PC-9 (cell line): ENCODE measurements around the gene SOX18. TPM values are rescaled to one million over a fixed set of nuclear protein-coding genes. Genes with fewer than 3 reads are reported as not detected.

Source experiments
- BruUV-seq: library from RNA; stranded (reverse); fragments of 400-500 nt; replicated peaks from 2 replicates; lab custom pipeline; 2021; lab: Mats Ljungman, UMichigan
- CTCF ChIA-PET: fragments of 300-600 bp; sonication (Branson Sonifier 250); formaldehyde crosslinking; loops from one replicate; lab custom pipeline; 2022; ENCODE audit warnings: antibody characterized with exemption; lab: Charles Lee
- POLR2A ChIA-PET: fragments of 300-600 bp; sonication (Branson Sonifier 250); formaldehyde crosslinking; loops from one replicate; lab custom pipeline; 2022; ENCODE audit warnings: antibody characterized with exemption; ENCODE audit not compliant: unreplicated experiment; lab: Charles Lee
- DNase-seq, 2 experiments: peaks; one replicate each; pipeline versions ENCODE4 v3.0.0 to v3.0.0-alpha.2; 2015 to 2022; ENCODE audit warnings: mixed read lengths in 1 of 2
- H2AFZ ChIP-seq: fragments of 200-600 bp; sonication (generic); 2 replicates; pipeline ENCODE4 v1.8.1; 2017; ENCODE audit warnings: antibody characterized with exemption
- H3F3A ChIP-seq: fragments of 200-600 bp; sonication (generic); 2 replicates; pipeline ENCODE4 v1.8.1; 2017; ENCODE audit warnings: antibody characterized with exemption, mild to moderate bottlenecking, low read depth; ENCODE audit not compliant: insufficient read depth
- H3K27ac ChIP-seq: fragments of 200-600 bp; sonication (generic); 2 replicates; pipeline ENCODE4 v1.6.1; 2016; ENCODE audit warnings: mixed run types
- H3K27me3 ChIP-seq: fragments of 200-600 bp; sonication (generic); 2 replicates; pipeline ENCODE4 v1.6.1; 2016; ENCODE audit warnings: low read depth, mixed run types; ENCODE audit not compliant: insufficient read depth
- H3K36me3 ChIP-seq: fragments of 200-600 bp; sonication (generic); 2 replicates; pipeline ENCODE4 v1.6.1; 2016; ENCODE audit warnings: low read depth, mixed run types
- H3K4me1 ChIP-seq: fragments of 200-600 bp; sonication (generic); replicated peaks from 2 replicates; pipeline ENCODE4 v1.6.1; 2016; ENCODE audit warnings: mixed run types; ENCODE audit not compliant: insufficient read depth
- H3K4me2 ChIP-seq: fragments of 200-600 bp; sonication (generic); 2 replicates; pipeline ENCODE4 v1.6.1; 2017; ENCODE audit warnings: mixed run types
- H3K4me3 ChIP-seq: fragments of 200-600 bp; sonication (generic); 2 replicates; pipeline ENCODE4 v1.6.1; 2016; ENCODE audit warnings: mixed run types
- H3K79me2 ChIP-seq: fragments of 200-600 bp; sonication (generic); 2 replicates; pipeline ENCODE4 v1.6.1; 2017; ENCODE audit warnings: low read depth, mixed run types
- H3K9me2 ChIP-seq: fragments of 200-600 bp; sonication (generic); 2 replicates; pipeline ENCODE4 v1.8.1; 2017; ENCODE audit warnings: mild to moderate bottlenecking; ENCODE audit not compliant: insufficient read depth
- H3K9me3 ChIP-seq: fragments of 200-600 bp; sonication (generic); 2 replicates; pipeline ENCODE4 v1.8.1; 2016; ENCODE audit warnings: low read depth; ENCODE audit not compliant: insufficient read depth
- H4K20me1 ChIP-seq: fragments of 200-600 bp; sonication (generic); 2 replicates; pipeline ENCODE4 v1.8.1; 2017; ENCODE audit not compliant: insufficient read depth
- CTCF ChIP-seq: fragments of 200-600 bp; sonication (generic); conservative IDR thresholded peaks from 2 replicates; pipeline ENCODE4 v1.6.1; 2017; ENCODE audit warnings: mixed run types, antibody characterized with exemption, mild to moderate bottlenecking, moderate library complexity
- EZH2 ChIP-seq: fragments of 200-600 bp; sonication (generic); IDR thresholded peaks from 2 replicates; pipeline ENCODE4 v1.8.0; 2017; ENCODE audit warnings: antibody characterized with exemption, low read depth
- intact Hi-C: fragments of 100-400 bp; cut with micrococcal nuclease; formaldehyde crosslinking; loops from one replicate; pipeline ENCODE4 v1.10.0; 2022; ENCODE audit not compliant: unreplicated experiment
- total RNA-seq: library from RNA; stranded (reverse); gene quantifications from 2 replicates; pipeline ENCODE4 v1.2.3, GENCODE V29; 2021

Gene SOX18
- total RNA-seq, 1 experiment from 2014 or later, result not detected

GRCh38 chr20:64027981-64028685 is 21.3 kb downstream of the SOX18 start:
- Histone ChIP-seq H3K9me3 (no peaks in the 10 kb centered on the region), H3K4me1 (no peaks in the 10 kb centered on the region), H3K4me2 (no peak overlapping the region), H3K36me3 (peaks cover 16% of the 10 kb centered on the region), H3K4me3 (no peak overlapping the region), H3K79me2 (no peaks in the 10 kb centered on the region), H3K27me3 (no peaks in the 10 kb centered on the region), H3K9me2 (no peaks in the 10 kb centered on the region), H3K27ac (no peak overlapping the region), H2AFZ (no peak overlapping the region), H4K20me1 (peaks cover 22% of the 10 kb centered on the region), H3F3A (no peaks in the 10 kb centered on the region)
- no peak for DNase-seq
- intact Hi-C loops, result no loop called here
- no TSS peak for BruUV-seq
- no peak for TF ChIP-seq EZH2
- ChIA-PET POLR2A (no interaction called here), CTCF (no interaction called here)

GRCh38 chr20:64025826-64026412 is 23.5 kb downstream of the SOX18 start:
- no TSS peak for BruUV-seq
- H2AFZ ChIP-seq, result no peak overlapping the region
- H3K79me2 ChIP-seq, result no peaks in the 10 kb centered on the region
- DNase-seq, result no peak
- TF ChIP-seq CTCF, result no peak
- TF ChIP-seq EZH2, result no peak
- ChIA-PET POLR2A (no interaction called here), CTCF (interaction anchor here (0.6 kb wide), 1 partner anchor 20 kb away, joined by 3 read pairs; no protein-coding TSS in a partner anchor)
- no peaks in the 10 kb centered on the region for H3K9me3 ChIP-seq
- H3K4me3 ChIP-seq, result no peak overlapping the region
- no peak overlapping the region for H3K27ac ChIP-seq
- no peaks in the 10 kb centered on the region for H3K4me1 ChIP-seq
- H3K9me2 ChIP-seq, result no peaks in the 10 kb centered on the region
- peaks cover 22% of the 10 kb centered on the region for H3K36me3 ChIP-seq
- no peaks in the 10 kb centered on the region for H3K27me3 ChIP-seq
- H3F3A ChIP-seq, result peaks cover 4% of the 10 kb centered on the region
- intact Hi-C loops, result no loop called here
- no peak overlapping the region for H3K4me2 ChIP-seq
- H4K20me1 ChIP-seq, result peaks cover 13% of the 10 kb centered on the region

- Histone ChIP-seq H3K79me2 (no peaks in the 10 kb centered on the region), H3K9me3 (no peaks in the 10 kb centered on the region), H3F3A (peaks cover 11% of the 10 kb centered on the region), H4K20me1 (peaks cover 16% of the 10 kb centered on the region), H3K27me3 (no peaks in the 10 kb centered on the region), H3K4me1 (no peaks in the 10 kb centered on the region), H3K4me3 (no peak overlapping the region), H3K36me3 (peaks cover 25% of the 10 kb centered on the region), H3K27ac (no peak overlapping the region), H2AFZ (no peak overlapping the region), H3K4me2 (no peak overlapping the region), H3K9me2 (no peaks in the 10 kb centered on the region)
- DNase-seq, result no peak
- ChIA-PET POLR2A (no interaction called here), CTCF (no interaction called here)
- TF ChIP-seq CTCF, result no peak
- TF ChIP-seq EZH2, result no peak
- no TSS peak for BruUV-seq
- intact Hi-C loops, result no loop called here
Observed at GRCh38 chr20:64025101-64025825, 24.2 kb downstream of the SOX18 start.
